CD14-positive monocyte (primary cell): ENCODE measurements around the gene GRK5. TPM values are rescaled to one million over a fixed set of nuclear protein-coding genes. Genes with fewer than 3 reads are reported as not detected.

Source experiments
- DNase-seq, 3 donors: peaks; one replicate each; pipeline ENCODE4 v3.0.0-alpha.2; 2011 to 2022
- H2AFZ ChIP-seq: 2 replicates; pipeline ENCODE4 v1.6.0; 2012; ENCODE audit warnings: mild to moderate bottlenecking, low read depth, low read length, inconsistent platforms; ENCODE audit not compliant: insufficient read depth, poor library complexity, severe bottlenecking
- H3K27ac ChIP-seq, 2 donors: 1 replicate in 1 of 2; 2 replicates in 1 of 2; pipeline ENCODE4 v1.5.1; 2012 to 2013; ENCODE audit warnings: low read length in 2 of 2, control low read depth in 1 of 2, inconsistent platforms in 1 of 2, low read depth in 1 of 2, mild to moderate bottlenecking in 1 of 2
- H3K27me3 ChIP-seq, 2 donors: one replicate each; pipeline versions ENCODE4 v1.6.0 to v1.6.1; 2011 to 2013; ENCODE audit warnings: low read length in 2 of 2; ENCODE audit not compliant: control insufficient read depth in 2 of 2, insufficient read depth in 2 of 2
- H3K36me3 ChIP-seq, 2 donors: replicated peaks in 1 of 2; 1 replicate in 1 of 2; 2 replicates in 1 of 2; pipeline versions ENCODE4 v1.5.1 to v1.6.1; 2012 to 2013; ENCODE audit warnings: low read length in 2 of 2, control low read depth in 1 of 2, inconsistent platforms in 1 of 2, mild to moderate bottlenecking in 1 of 2; ENCODE audit not compliant: insufficient read depth in 2 of 2, control insufficient read depth in 1 of 2
- H3K4me1 ChIP-seq, 2 donors: 1 replicate in 1 of 2; 2 replicates in 1 of 2; pipeline versions ENCODE4 v1.5.1 to v1.6.1; 2012 to 2013; ENCODE audit warnings: low read length in 2 of 2, control low read depth in 1 of 2, inconsistent platforms in 1 of 2, mild to moderate bottlenecking in 1 of 2, moderate library complexity in 1 of 2; ENCODE audit not compliant: insufficient read depth in 2 of 2, control insufficient read depth in 1 of 2
- H3K4me2 ChIP-seq: replicated peaks from 2 replicates; pipeline ENCODE3; 2012; ENCODE audit warnings: low read length, moderate library complexity, mild to moderate bottlenecking; ENCODE audit not compliant: poor library complexity, severe bottlenecking; ENCODE audit errors: extremely low read depth
- H3K4me3 ChIP-seq, 3 experiments: fragments of 200-600 bp in 1 of 3; sonication (generic) in 1 of 3; replicated peaks in 1 of 3; 1 replicate in 2 of 3; 2 replicates in 1 of 3; pipeline ENCODE4 v1.5.1; 2011 to 2013; ENCODE audit warnings: low read length in 3 of 3, mild to moderate bottlenecking in 3 of 3, control low read depth in 2 of 3, low read depth in 2 of 3, inconsistent platforms in 1 of 3, moderate library complexity in 1 of 3
- H3K79me2 ChIP-seq: 2 replicates; pipeline ENCODE4 v1.6.0; 2012; ENCODE audit warnings: mild to moderate bottlenecking, control low read depth, inconsistent platforms, low read length, moderate library complexity; ENCODE audit not compliant: insufficient read depth
- H3K9ac ChIP-seq: 2 replicates; pipeline ENCODE4 v1.6.0; 2017; ENCODE audit warnings: low read length, mild to moderate bottlenecking; ENCODE audit not compliant: insufficient read depth, poor library complexity, severe bottlenecking
- H3K9me3 ChIP-seq, 2 donors: replicated peaks in 1 of 2; 1 replicate in 1 of 2; 2 replicates in 1 of 2; pipeline versions ENCODE4 v1.5.1 to v1.6.1; 2012 to 2013; ENCODE audit warnings: low read length in 2 of 2, control low read depth in 1 of 2; ENCODE audit not compliant: control insufficient read depth in 1 of 2, insufficient read depth in 1 of 2
- H4K20me1 ChIP-seq: 2 replicates; pipeline ENCODE4 v1.6.0; 2012; ENCODE audit warnings: mild to moderate bottlenecking, low read length, control low read depth, moderate library complexity; ENCODE audit not compliant: insufficient read depth
- H3K27ac Mint-ChIP-seq, 7 donors: one replicate each; pipeline ENCODE4 v1.8.0; 2020; ENCODE audit warnings: mild to moderate bottlenecking in 7 of 7, mixed read lengths in 7 of 7, moderate library complexity in 6 of 7, inconsistent platforms in 2 of 7
- H3K27me3 Mint-ChIP-seq, 3 donors: one replicate each; pipeline ENCODE4 v1.8.0; 2021 to 2022; ENCODE audit warnings: low read depth in 3 of 3, mild to moderate bottlenecking in 3 of 3, mixed read lengths in 3 of 3, moderate library complexity in 3 of 3, inconsistent platforms in 1 of 3
- H3K36me3 Mint-ChIP-seq, 2 donors: one replicate each; pipeline ENCODE4 v1.8.0; 2020; ENCODE audit warnings: mixed read lengths in 2 of 2, inconsistent platforms in 1 of 2, mild to moderate bottlenecking in 1 of 2
- H3K4me1 Mint-ChIP-seq: one replicate; pipeline ENCODE4 v1.8.0; 2020; ENCODE audit warnings: mild to moderate bottlenecking, mixed read lengths
- H3K4me3 Mint-ChIP-seq, 2 donors: one replicate each; pipeline ENCODE4 v1.8.0; 2020; ENCODE audit warnings: mild to moderate bottlenecking in 2 of 2, mixed read lengths in 2 of 2, moderate library complexity in 1 of 2
- H3K9me3 Mint-ChIP-seq, 7 donors: one replicate each; pipeline ENCODE4 v1.8.0; 2020 to 2022; ENCODE audit warnings: mixed read lengths in 7 of 7, mild to moderate bottlenecking in 6 of 7, moderate library complexity in 6 of 7, inconsistent platforms in 2 of 7
- WGBS: methylation state at CpG from one replicate; pipeline ENCODE4 v1.1.5; 2013; ENCODE audit warnings: missing lambda C conversion rate; ENCODE audit not compliant: insufficient coverage; 5-methylcytosine and 5-hydroxymethylcytosine counted together
- intact Hi-C, 2 donors: fragments of 100-400 bp; cut with micrococcal nuclease; formaldehyde crosslinking; loops; one replicate each; pipeline versions ENCODE4 v1.15.0 to v1.15.1; 2023
- polyA plus RNA-seq, 3 donors: library from polyadenylated mRNA; depleted of rRNA in 1 of 3; unstranded in 2 of 3; stranded (reverse) in 1 of 3; fragments of 300-500 nt in 2 of 3; fragments of >200 nt in 1 of 3; fragmentation: Illumina TruSeq in 2 of 3; gene quantifications; 1 replicate in 2 of 3; 2 replicates in 1 of 3; pipeline ENCODE4 v1.2.3, GENCODE V29; 2012 to 2021
- TF ChIP-seq, protein P1 (sequence below): fragments of 200-600 bp; IDR thresholded peaks from one replicate; pipeline ENCODE4 v1.8.0; 2022; ENCODE audit warnings: antibody characterized with exemption, mild to moderate bottlenecking

Gene GRK5
- polyA plus RNA-seq, 3 donors, result 1.2 to 6.5 (median 2.8) TPM

DNA sequence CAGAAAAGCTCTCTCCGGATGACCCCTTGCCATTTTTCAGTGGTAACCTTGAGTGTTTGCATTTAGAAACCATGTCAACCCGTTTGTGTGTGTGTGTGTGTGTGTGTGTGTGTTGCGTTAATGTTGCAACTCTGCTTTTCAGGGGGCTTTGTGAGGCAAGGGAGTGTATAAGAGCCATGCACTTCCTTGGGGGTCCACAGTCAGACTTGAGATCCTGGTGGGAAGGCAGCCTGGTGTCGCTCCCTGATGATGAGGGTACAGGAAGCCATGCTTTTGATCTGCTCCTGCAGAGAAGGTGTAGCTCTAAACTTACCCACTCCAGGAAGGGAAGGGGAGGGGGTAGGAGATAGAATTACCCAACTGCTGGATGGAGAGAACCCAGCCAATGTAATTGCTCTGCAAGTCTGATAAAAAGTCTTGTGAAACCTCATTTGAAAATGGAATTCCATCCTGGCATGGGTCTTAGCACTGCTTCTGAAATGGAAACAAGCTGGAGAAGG is 10.7 kb downstream of the GRK5 start:
- Mint-ChIP-seq H3K27me3 (peaks cover 2 to 4% (median 3%) of the 10 kb centered on the region in 3 donors), H3K4me1 (peaks cover 37% of the 10 kb centered on the region), H3K9me3 (no peaks in the 10 kb centered on the region), H3K27ac (peak overlapping the region in 1 of 7 donors; percentile 40), H3K36me3 (peaks cover 0 to 1% of the 10 kb centered on the region in 2 donors), H3K4me3 (no peak overlapping the region)
- no peaks in the 10 kb centered on the region for H3K9me3 ChIP-seq
- TF ChIP-seq, protein P1, sequence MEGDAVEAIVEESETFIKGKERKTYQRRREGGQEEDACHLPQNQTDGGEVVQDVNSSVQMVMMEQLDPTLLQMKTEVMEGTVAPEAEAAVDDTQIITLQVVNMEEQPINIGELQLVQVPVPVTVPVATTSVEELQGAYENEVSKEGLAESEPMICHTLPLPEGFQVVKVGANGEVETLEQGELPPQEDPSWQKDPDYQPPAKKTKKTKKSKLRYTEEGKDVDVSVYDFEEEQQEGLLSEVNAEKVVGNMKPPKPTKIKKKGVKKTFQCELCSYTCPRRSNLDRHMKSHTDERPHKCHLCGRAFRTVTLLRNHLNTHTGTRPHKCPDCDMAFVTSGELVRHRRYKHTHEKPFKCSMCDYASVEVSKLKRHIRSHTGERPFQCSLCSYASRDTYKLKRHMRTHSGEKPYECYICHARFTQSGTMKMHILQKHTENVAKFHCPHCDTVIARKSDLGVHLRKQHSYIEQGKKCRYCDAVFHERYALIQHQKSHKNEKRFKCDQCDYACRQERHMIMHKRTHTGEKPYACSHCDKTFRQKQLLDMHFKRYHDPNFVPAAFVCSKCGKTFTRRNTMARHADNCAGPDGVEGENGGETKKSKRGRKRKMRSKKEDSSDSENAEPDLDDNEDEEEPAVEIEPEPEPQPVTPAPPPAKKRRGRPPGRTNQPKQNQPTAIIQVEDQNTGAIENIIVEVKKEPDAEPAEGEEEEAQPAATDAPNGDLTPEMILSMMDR, result no peak
- no peak overlapping the region for H3K27ac ChIP-seq
- no peak overlapping the region for H2AFZ ChIP-seq
- no peak overlapping the region for H3K9ac ChIP-seq
- no peaks in the 10 kb centered on the region for H3K27me3 ChIP-seq
- intact Hi-C loops, result no loop called here
- DNase-seq, result no peak
- peaks cover 18 to 24% of the 10 kb centered on the region in 2 donors for H3K4me1 ChIP-seq
- peaks cover 4% of the 10 kb centered on the region for H3K79me2 ChIP-seq
- 70% methylated on average over 2 of the region's 4 CpGs for WGBS
- H3K4me2 ChIP-seq, result no peak overlapping the region
- H3K36me3 ChIP-seq, result no peaks in the 10 kb centered on the region
- H4K20me1 ChIP-seq, result peaks cover 26% of the 10 kb centered on the region
- H3K4me3 ChIP-seq, result no peak overlapping the region

DNA sequence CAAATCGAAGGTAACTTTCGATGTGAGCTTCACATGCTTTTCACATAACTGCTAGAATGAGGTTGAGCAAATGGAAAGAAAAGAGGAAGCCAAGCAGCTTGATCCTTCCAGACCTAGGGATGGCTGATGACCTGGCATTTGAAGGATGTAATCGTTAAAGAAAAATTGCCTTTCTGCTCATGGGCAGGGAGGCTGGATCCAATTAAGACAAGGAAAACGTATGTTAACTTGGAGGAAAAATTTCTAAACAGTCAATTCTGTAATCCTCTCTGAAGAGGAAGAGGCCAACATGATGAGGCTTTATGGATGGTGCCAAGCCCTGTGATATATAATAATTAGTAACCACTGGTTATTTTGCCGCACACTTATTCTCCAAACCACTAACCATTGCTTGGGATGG is 12.5 kb downstream of the GRK5 start:
- H3K27me3 ChIP-seq, result no peaks in the 10 kb centered on the region
- H3K79me2 ChIP-seq, result peaks cover 4% of the 10 kb centered on the region
- Mint-ChIP-seq H3K36me3 (peaks cover 0 to 1% of the 10 kb centered on the region in 2 donors), H3K27me3 (peaks cover 2 to 4% (median 3%) of the 10 kb centered on the region in 3 donors), H3K27ac (no peak overlapping the region), H3K4me1 (peaks cover 24% of the 10 kb centered on the region), H3K9me3 (no peaks in the 10 kb centered on the region), H3K4me3 (no peak overlapping the region)
- H3K4me2 ChIP-seq, result no peak overlapping the region
- H3K4me3 ChIP-seq, result no peak overlapping the region
- intact Hi-C loops, result no loop called here
- H3K27ac ChIP-seq, result no peak overlapping the region
- no peak overlapping the region for H3K9ac ChIP-seq
- no peak overlapping the region for H2AFZ ChIP-seq
- H3K36me3 ChIP-seq, result no peaks in the 10 kb centered on the region
- TF ChIP-seq, protein P1, result no peak
- H3K9me3 ChIP-seq, result no peaks in the 10 kb centered on the region
- H3K4me1 ChIP-seq, result peaks cover 5 to 10% of the 10 kb centered on the region in 2 donors
- WGBS, result 85% methylated on average over 2 of the region's 5 CpGs
- peaks cover 26% of the 10 kb centered on the region for H4K20me1 ChIP-seq
- no peak for DNase-seq
